ENCODE data around the gene PALM. TPM values are rescaled to one million over a fixed set of nuclear protein-coding genes. Genes with fewer than 3 reads are reported as not detected.

Gene PALM
- total RNA-seq, 1 experiment from 2014 or later = 14.4 TPM

- H3K36me3 ChIP-seq (ENCODE audit: control insufficient read depth, insufficient read depth, low read length) = no peaks in the 10 kb centered on the region
- H3K27me3 ChIP-seq (ENCODE audit: control insufficient read depth, insufficient read depth, low read length) = no peaks in the 10 kb centered on the region
- no TSS peak for BruUV-seq (replicated peaks)
- H3K4me3 ChIP-seq (ENCODE audit: low read depth in 2 of 2, low read length in 2 of 2) = no peak overlapping the region
- no peaks in the 10 kb centered on the region for H3K9me3 ChIP-seq (ENCODE audit: control insufficient read depth, insufficient read depth, low read depth, low read length)
- H3K4me1 ChIP-seq (ENCODE audit: control insufficient read depth, insufficient read depth, low read length) = no peaks in the 10 kb centered on the region
- H3K27ac ChIP-seq (ENCODE audit: low read length) = no peak overlapping the region
- ChIA-PET CTCF (no interaction called here), POLR2A (no interaction called here)
- intact Hi-C loops (cut with micrococcal nuclease; ENCODE audit: unreplicated experiment) (no loop called here), in situ Hi-C loops (cut with HindIII; ENCODE audit: low pct_unique_long_range_greater_than_20kb, low sequenced_read_pairs) (no loop called here)
- no peak for DNase-seq (ENCODE audit: low read depth, low spot score)
- no peak for ATAC-seq
- TF ChIP-seq POLR2AphosphoS5 (IDR thresholded peaks at IDR 0.05; ENCODE audit: low read depth, low read length) = no peak
- no peak for TF ChIP-seq REST (IDR thresholded peaks at IDR 0.05; ENCODE audit: insufficient read depth in 1 of 2, low read depth in 2 of 2, low read length in 1 of 2)
- TF ChIP-seq TCF7L2 (IDR thresholded peaks at IDR 0.05; ENCODE audit: low read depth, low read length) = no peak
- no peak for TF ChIP-seq CTCF (IDR thresholded peaks at IDR 0.05)
- TF ChIP-seq SIN3A (IDR thresholded peaks at IDR 0.05; ENCODE audit: borderline replicate concordance, insufficient read depth, low read depth, low read length) = no peak
Measured at GRCh38 chr19:690203-690602, 18.5 kb upstream of the PALM start.

- Histone ChIP-seq H3K36me3 (ENCODE audit: control insufficient read depth, insufficient read depth, low read length) (no peaks in the 10 kb centered on the region), H3K27ac (ENCODE audit: low read length) (no peak overlapping the region), H3K4me3 (ENCODE audit: low read depth in 2 of 2, low read length in 2 of 2) (no peak overlapping the region), H3K4me1 (ENCODE audit: control insufficient read depth, insufficient read depth, low read length) (no peaks in the 10 kb centered on the region), H3K9me3 (ENCODE audit: control insufficient read depth, insufficient read depth, low read depth, low read length) (no peaks in the 10 kb centered on the region), H3K27me3 (ENCODE audit: control insufficient read depth, insufficient read depth, low read length) (no peaks in the 10 kb centered on the region)
- ChIA-PET POLR2A (no interaction called here), CTCF (no interaction called here)
- intact Hi-C loops (cut with micrococcal nuclease; ENCODE audit: unreplicated experiment) = no loop called here
- ATAC-seq (no peak), DNase-seq (ENCODE audit: low read depth, low spot score) (no peak)
- no TSS peak for BruUV-seq (replicated peaks)
- in situ Hi-C loops (cut with HindIII; ENCODE audit: low pct_unique_long_range_greater_than_20kb, low sequenced_read_pairs) = no loop called here
- TF ChIP-seq CTCF (IDR thresholded peaks at IDR 0.05) = no peak
- TF ChIP-seq SIN3A (IDR thresholded peaks at IDR 0.05; ENCODE audit: borderline replicate concordance, insufficient read depth, low read depth, low read length) = no peak
- no peak for TF ChIP-seq TCF7L2 (IDR thresholded peaks at IDR 0.05; ENCODE audit: low read depth, low read length)
Measured at GRCh38 chr19:694481-695351, 14.0 kb upstream of the PALM start.
